ENCODE results near the gene DSCAM.

DNA sequence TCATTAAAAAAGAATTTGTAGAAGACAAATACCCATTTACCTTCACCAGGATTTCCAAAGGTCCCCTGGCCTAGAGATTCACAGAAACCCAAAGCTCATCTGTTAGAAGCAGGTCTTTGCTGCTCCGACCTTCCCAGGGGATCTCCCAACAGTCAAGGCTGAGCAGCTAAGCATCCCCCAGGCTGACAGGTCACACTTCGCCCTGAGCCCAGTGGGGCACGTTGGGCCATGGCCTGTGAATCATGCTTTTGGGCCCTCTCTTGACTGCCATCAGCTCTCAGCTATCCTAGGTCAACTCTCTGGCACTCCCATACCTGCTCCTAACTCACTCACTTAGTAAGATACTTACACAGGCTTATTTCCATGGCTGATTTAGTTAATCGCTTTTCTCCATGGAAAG, 157.7 kb downstream of the DSCAM start:
- TF ChIP-seq, protein P1, sequence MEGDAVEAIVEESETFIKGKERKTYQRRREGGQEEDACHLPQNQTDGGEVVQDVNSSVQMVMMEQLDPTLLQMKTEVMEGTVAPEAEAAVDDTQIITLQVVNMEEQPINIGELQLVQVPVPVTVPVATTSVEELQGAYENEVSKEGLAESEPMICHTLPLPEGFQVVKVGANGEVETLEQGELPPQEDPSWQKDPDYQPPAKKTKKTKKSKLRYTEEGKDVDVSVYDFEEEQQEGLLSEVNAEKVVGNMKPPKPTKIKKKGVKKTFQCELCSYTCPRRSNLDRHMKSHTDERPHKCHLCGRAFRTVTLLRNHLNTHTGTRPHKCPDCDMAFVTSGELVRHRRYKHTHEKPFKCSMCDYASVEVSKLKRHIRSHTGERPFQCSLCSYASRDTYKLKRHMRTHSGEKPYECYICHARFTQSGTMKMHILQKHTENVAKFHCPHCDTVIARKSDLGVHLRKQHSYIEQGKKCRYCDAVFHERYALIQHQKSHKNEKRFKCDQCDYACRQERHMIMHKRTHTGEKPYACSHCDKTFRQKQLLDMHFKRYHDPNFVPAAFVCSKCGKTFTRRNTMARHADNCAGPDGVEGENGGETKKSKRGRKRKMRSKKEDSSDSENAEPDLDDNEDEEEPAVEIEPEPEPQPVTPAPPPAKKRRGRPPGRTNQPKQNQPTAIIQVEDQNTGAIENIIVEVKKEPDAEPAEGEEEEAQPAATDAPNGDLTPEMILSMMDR (IDR thresholded peaks at IDR 0.05; ENCODE audit: insufficient read depth, low read length), result no peak
- no peak for TF ChIP-seq SPI1 (IDR thresholded peaks at IDR 0.05; ENCODE audit: borderline replicate concordance, low read depth)
- TF ChIP-seq, protein P2, sequence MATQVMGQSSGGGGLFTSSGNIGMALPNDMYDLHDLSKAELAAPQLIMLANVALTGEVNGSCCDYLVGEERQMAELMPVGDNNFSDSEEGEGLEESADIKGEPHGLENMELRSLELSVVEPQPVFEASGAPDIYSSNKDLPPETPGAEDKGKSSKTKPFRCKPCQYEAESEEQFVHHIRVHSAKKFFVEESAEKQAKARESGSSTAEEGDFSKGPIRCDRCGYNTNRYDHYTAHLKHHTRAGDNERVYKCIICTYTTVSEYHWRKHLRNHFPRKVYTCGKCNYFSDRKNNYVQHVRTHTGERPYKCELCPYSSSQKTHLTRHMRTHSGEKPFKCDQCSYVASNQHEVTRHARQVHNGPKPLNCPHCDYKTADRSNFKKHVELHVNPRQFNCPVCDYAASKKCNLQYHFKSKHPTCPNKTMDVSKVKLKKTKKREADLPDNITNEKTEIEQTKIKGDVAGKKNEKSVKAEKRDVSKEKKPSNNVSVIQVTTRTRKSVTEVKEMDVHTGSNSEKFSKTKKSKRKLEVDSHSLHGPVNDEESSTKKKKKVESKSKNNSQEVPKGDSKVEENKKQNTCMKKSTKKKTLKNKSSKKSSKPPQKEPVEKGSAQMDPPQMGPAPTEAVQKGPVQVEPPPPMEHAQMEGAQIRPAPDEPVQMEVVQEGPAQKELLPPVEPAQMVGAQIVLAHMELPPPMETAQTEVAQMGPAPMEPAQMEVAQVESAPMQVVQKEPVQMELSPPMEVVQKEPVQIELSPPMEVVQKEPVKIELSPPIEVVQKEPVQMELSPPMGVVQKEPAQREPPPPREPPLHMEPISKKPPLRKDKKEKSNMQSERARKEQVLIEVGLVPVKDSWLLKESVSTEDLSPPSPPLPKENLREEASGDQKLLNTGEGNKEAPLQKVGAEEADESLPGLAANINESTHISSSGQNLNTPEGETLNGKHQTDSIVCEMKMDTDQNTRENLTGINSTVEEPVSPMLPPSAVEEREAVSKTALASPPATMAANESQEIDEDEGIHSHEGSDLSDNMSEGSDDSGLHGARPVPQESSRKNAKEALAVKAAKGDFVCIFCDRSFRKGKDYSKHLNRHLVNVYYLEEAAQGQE (IDR thresholded peaks at IDR 0.05; ENCODE audit: insufficient replicate concordance, low read depth), result no peak
